Adrenal gland (tissue), 5 donors: ENCODE measurements around the gene SHISA2.

Experiments used
- POLR2A ChIP-seq, 2 donors: fragments of 450-650 bp; IDR thresholded peaks; one replicate each; pipeline ENCODE4 v1.6.1; 2017; ENCODE audit warnings: antibody characterized with exemption in 2 of 2, mild to moderate bottlenecking in 2 of 2, moderate library complexity in 1 of 2
- TF ChIP-seq, protein P1 (sequence below), 6 experiments: fragments of 450-650 bp in 4 of 6; fragments of 200-600 bp in 2 of 6; sonication (generic) in 1 of 6; IDR thresholded peaks; 1 replicate in 5 of 6; 2 replicates in 1 of 6; pipeline versions ENCODE4 v1.5.1 to v1.8.0; 2016 to 2021; ENCODE audit warnings: antibody characterized with exemption in 6 of 6, mild to moderate bottlenecking in 2 of 6, moderate library complexity in 1 of 6
- donor health status: DM: no; HTN: no; CAD: no.

DNA sequence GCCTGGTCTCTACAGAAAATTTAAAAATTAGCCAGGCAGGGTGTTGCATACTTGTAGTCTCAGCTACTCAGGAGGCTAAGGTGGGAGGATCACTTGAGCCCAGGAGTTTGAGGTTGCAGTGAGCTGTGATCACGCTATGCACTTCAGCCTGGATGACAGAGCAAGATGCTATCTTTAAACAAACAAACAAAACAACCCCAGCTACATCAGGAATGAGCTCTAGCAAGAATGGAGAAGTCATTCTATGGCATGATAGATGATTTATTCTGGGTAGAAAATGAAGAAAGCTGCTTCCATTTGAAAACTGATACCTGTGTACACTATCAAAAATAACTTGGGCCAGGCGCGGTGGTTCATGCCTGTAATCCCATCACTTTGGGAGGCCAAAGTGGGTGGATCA lies 15.8 kb upstream of the SHISA2 start:
- TF ChIP-seq, protein P1, sequence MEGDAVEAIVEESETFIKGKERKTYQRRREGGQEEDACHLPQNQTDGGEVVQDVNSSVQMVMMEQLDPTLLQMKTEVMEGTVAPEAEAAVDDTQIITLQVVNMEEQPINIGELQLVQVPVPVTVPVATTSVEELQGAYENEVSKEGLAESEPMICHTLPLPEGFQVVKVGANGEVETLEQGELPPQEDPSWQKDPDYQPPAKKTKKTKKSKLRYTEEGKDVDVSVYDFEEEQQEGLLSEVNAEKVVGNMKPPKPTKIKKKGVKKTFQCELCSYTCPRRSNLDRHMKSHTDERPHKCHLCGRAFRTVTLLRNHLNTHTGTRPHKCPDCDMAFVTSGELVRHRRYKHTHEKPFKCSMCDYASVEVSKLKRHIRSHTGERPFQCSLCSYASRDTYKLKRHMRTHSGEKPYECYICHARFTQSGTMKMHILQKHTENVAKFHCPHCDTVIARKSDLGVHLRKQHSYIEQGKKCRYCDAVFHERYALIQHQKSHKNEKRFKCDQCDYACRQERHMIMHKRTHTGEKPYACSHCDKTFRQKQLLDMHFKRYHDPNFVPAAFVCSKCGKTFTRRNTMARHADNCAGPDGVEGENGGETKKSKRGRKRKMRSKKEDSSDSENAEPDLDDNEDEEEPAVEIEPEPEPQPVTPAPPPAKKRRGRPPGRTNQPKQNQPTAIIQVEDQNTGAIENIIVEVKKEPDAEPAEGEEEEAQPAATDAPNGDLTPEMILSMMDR (IDR thresholded peaks at IDR 0.05), result no peak
- no peak for TF ChIP-seq POLR2A (IDR thresholded peaks at IDR 0.05)
